Fibroblast of the aortic adventitia (primary cell): ENCODE measurements around the gene CLCN2. TPM values are rescaled to one million over a fixed set of nuclear protein-coding genes. Genes with fewer than 3 reads are reported as not detected.

ENCODE experiments used
- DNase-seq: peaks from one replicate; pipeline ENCODE4 v3.0.0-alpha.2; 2010; ENCODE audit warnings: low read depth
- H3K4me3 ChIP-seq: 2 replicates; pipeline ENCODE4 v1.5.1; 2011; ENCODE audit warnings: low read depth, mild to moderate bottlenecking, control low read depth, low read length, moderate library complexity
- total RNA-seq: library from RNA; depleted of rRNA; stranded (reverse); fragments of >200 nt; gene quantifications from 2 replicates; pipeline ENCODE4 v1.2.3, GENCODE V29; 2012; ENCODE audit warnings: low replicate concordance
- TF ChIP-seq, protein P1 (sequence below): IDR thresholded peaks from 2 replicates; pipeline ENCODE4 v1.5.1; 2011; ENCODE audit warnings: mild to moderate bottlenecking, low read length, control low read depth, inconsistent platforms; ENCODE audit not compliant: insufficient read depth

CLCN2 gene
- total RNA-seq, 1 donor, result 5.9 TPM

DNA sequence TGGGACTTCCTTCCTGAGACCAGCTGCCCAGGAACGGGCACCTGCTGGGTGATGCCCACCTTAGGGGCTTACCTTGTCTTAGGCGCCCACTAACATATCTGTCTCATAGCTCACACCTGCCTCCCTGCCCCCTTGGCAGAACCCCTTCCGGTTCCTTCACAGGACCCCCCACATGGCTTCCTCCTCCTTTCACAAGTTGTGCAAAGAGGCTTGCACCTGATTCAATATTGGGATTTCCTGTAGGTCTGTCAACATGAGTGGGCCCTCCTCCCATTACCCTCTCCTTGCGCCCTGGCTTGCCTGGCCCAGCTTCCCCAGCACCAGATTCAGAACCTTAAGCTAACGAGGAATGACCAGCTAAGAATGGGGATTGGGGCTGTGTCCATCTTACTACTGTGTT lies 16.0 kb upstream of the CLCN2 start:
- TF ChIP-seq, protein P1, sequence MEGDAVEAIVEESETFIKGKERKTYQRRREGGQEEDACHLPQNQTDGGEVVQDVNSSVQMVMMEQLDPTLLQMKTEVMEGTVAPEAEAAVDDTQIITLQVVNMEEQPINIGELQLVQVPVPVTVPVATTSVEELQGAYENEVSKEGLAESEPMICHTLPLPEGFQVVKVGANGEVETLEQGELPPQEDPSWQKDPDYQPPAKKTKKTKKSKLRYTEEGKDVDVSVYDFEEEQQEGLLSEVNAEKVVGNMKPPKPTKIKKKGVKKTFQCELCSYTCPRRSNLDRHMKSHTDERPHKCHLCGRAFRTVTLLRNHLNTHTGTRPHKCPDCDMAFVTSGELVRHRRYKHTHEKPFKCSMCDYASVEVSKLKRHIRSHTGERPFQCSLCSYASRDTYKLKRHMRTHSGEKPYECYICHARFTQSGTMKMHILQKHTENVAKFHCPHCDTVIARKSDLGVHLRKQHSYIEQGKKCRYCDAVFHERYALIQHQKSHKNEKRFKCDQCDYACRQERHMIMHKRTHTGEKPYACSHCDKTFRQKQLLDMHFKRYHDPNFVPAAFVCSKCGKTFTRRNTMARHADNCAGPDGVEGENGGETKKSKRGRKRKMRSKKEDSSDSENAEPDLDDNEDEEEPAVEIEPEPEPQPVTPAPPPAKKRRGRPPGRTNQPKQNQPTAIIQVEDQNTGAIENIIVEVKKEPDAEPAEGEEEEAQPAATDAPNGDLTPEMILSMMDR, result no peak
- no peak overlapping the region for H3K4me3 ChIP-seq

DNA sequence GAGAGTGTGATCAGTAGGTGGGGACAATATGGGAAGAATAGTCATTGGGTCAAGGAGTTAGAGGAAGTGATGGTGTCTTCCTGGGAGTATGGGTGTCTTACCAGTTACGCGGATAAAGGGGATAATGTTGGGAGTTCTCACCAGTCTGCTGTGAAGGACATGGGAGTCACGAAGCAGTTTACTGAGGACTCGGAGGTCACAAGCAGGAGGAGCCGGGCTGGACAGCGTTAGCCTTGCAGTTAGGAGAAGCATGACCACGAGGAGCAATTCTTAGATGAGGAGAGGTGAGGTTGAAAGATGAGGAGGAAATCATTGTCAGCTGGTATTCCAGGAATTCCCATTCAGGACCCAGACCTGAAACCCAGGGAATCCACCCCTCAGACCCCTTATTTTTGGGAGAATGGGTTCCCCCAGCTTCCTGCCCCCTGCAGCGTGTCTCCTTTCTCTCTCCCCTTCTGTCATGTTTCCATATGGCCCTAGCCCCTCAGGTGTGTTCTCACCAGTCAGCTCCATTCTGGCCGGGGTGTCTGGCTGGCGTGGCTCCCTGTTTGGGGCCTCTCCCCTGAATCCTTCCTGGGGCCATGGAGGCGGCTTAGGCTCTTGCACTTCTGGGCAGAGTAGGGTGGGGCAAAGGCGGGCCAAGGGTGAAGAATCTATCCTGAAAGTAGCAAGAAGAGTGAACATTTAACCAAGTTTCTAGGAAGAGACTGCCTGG lies 14.5 kb upstream of the CLCN2 start:
- TF ChIP-seq, protein P1, result no peak
- H3K4me3 ChIP-seq, result no peak overlapping the region
- no peak for DNase-seq

More for the DNA sequence above, 16.0 kb upstream of the CLCN2 start:
- DNase-seq, result no peak

DNA sequence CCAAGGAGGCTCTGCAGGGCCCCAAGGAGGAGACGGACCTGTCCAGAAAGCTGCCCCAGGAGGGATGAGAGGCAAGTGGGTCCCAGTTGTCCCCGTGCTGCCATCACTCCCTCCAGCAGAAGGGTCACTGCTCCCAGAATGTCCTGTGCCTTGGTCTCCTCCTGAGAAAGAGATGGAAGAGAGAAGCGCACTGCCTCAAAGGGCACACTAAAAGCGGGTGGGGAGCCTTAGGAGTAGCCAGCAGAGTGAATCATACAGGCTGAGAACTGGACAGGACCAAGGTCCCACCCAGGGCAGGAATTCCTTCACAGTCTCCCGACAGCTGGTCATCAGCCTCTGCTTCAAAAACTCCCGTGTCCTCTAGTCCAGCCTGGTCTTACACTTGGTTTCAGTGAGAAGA lies 12.0 kb upstream of the CLCN2 start:
- DNase-seq, result peak; percentile 83
- TF ChIP-seq, protein P1, result no peak
- no peak overlapping the region for H3K4me3 ChIP-seq

DNA sequence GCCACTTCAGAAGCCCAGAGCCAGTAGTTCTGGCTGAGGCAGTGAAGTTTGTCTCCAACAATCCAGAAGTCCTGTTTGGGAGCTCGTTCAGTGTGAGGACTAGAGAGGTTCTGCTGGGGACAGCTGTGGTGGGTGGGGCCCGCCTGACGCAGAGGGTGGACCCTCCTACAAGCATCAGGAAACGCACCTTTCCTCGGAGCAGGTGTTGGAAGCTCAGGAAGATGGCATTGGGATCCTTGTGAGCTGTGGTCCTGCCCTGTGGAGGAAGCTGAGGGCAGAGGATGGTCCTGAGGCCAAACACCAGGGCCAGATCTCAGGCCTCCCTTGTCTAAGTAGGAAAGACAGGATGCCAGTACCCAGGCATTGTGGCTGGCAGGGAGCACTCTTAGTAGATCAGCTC lies 11.5 kb upstream of the CLCN2 start:
- H3K4me3 ChIP-seq, result no peak overlapping the region
- TF ChIP-seq, protein P1, result no peak
- no peak for DNase-seq

DNA sequence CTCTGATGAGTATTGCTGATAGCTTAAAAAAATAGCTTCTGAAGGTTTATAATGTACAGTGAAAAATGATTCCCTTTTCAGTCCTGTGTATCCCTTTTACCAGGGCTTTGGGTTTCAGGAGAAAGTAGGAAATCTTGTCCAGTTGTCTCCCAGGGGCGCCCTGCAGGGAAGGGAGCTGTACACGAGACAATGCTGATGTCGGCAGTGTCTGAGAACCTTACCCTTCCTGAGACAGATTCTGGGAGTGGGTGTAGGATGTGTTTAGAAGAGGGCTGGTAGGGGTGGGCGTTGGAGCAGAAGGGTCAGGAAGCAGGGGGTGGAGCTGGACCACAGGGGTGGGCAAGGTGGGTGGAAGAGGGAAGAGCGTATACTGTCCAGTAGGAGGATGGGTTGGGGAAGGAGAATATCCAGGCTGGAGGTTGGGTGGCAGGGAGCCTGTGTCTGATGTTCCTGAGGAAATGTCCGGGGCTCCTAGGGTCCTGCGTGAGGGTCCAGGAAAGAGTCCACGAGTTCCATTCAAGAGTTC lies 11.0 kb upstream of the CLCN2 start:
- DNase-seq, result no peak
- TF ChIP-seq, protein P1, result no peak
- no peak overlapping the region for H3K4me3 ChIP-seq

DNA sequence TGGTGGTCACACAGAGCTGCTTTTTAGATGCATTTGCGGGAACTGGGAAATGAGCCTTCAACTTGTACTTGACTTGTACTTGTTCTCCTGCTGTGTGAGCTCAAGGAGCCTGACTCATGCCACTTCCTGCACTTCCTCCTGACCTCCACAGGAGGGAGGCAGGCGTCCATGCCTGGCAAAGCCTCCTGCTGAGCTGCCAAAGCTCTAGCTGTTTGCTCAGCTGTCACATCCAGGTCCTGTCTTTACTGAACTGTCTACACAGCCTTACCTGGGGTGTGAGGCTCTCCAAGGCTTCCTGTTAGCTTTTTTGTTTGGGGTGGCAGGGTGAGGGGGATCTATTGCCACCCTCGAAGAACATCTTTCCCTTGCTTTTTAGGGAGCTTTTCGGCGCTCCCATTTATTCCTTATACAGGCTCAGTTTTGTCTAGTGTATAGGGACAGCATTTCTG lies 10.2 kb upstream of the CLCN2 start:
- TF ChIP-seq, protein P1, result peak; percentile 100
- DNase-seq, result peak; percentile 90
- no peak overlapping the region for H3K4me3 ChIP-seq
